ENCODE measurements around the gene MZT1. TPM values are rescaled to one million over a fixed set of nuclear protein-coding genes. Genes with fewer than 3 reads are reported as not detected.

MZT1 gene
- polyA plus RNA-seq, 1 donor from 2014 or later: 48.0 TPM

DNA sequence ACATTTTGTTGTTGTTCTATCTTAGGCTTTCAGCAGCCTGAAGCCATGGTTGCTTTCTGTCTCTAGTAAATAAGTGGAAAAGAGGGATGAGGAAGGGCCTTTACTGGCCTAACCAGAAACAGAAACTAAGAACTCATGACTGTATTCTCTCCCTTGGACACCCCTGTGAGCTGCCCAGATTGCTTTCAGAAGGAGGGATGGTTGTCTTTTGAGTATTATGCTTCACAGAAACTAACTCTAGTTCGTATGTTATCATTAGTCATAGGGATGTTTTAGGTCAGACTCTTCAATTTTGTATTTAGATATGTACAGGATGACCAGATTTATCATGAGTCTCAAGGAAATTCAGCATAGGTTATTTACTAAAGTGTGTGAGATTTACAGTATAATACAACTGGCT, 17.8 kb upstream of the MZT1 start:
- Histone ChIP-seq H3K9me2 (ENCODE audit: insufficient read depth, low read length) (no peaks in the 10 kb centered on the region), H3K27me3 (ENCODE audit: insufficient read depth, low read depth, low read length) (no peaks in the 10 kb centered on the region), H4K20me1 (ENCODE audit: insufficient read depth) (no peaks in the 10 kb centered on the region), H3K4me3 (ENCODE audit: low read length) (no peak overlapping the region), H3K4me2 (ENCODE audit: low read length) (no peak overlapping the region), H3K79me2 (replicated peaks; ENCODE audit: insufficient read depth, low read length) (no peaks in the 10 kb centered on the region), H3F3A (ENCODE audit: insufficient read depth, low read length, poor library complexity, severe bottlenecking) (no peaks in the 10 kb centered on the region), H3K9me3 (ENCODE audit: low read length) (no peaks in the 10 kb centered on the region), H3K9ac (ENCODE audit: low read length) (no peak overlapping the region), H2AFZ (ENCODE audit: low read depth, low read length) (no peak overlapping the region), H3K27ac (ENCODE audit: low read length) (no peak overlapping the region), H3K36me3 (ENCODE audit: insufficient read depth, low read length) (no peaks in the 10 kb centered on the region)
- TF ChIP-seq TAF1 (IDR thresholded peaks at IDR 0.05; ENCODE audit: low read depth): no peak
- TF ChIP-seq, protein P1, sequence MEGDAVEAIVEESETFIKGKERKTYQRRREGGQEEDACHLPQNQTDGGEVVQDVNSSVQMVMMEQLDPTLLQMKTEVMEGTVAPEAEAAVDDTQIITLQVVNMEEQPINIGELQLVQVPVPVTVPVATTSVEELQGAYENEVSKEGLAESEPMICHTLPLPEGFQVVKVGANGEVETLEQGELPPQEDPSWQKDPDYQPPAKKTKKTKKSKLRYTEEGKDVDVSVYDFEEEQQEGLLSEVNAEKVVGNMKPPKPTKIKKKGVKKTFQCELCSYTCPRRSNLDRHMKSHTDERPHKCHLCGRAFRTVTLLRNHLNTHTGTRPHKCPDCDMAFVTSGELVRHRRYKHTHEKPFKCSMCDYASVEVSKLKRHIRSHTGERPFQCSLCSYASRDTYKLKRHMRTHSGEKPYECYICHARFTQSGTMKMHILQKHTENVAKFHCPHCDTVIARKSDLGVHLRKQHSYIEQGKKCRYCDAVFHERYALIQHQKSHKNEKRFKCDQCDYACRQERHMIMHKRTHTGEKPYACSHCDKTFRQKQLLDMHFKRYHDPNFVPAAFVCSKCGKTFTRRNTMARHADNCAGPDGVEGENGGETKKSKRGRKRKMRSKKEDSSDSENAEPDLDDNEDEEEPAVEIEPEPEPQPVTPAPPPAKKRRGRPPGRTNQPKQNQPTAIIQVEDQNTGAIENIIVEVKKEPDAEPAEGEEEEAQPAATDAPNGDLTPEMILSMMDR (IDR thresholded peaks at IDR 0.05; ENCODE audit: poor library complexity, severe bottlenecking): no peak

DNA sequence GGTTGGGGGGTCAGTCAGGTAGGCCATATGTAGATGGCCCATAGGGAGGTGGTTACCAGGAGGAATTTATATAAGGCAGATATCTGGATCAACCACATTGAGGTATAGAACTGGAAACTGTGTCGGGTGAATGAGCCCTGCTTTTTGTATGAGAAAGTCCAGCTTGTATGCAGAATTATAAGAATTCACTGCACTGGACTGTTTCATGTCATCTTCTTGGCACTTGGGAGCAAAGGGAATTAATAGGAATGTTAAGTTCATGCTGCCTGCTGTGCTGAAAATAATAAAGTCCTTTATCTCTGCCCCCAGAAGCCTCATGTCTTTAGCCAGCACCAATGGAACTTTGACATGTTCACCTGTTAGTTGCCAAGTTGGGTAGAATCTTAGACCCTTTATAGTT, 12.6 kb upstream of the MZT1 start:
- no peaks in the 10 kb centered on the region for H3K9me2 ChIP-seq (ENCODE audit: insufficient read depth, low read length)
- no peaks in the 10 kb centered on the region for H3F3A ChIP-seq (ENCODE audit: insufficient read depth, low read length, poor library complexity, severe bottlenecking)
- no peaks in the 10 kb centered on the region for H3K27me3 ChIP-seq (ENCODE audit: insufficient read depth, low read depth, low read length)
- no peak overlapping the region for H3K4me3 ChIP-seq (ENCODE audit: low read length)
- no peak overlapping the region for H3K4me2 ChIP-seq (ENCODE audit: low read length)
- H3K9me3 ChIP-seq (ENCODE audit: low read length): no peaks in the 10 kb centered on the region
- no peak overlapping the region for H3K27ac ChIP-seq (ENCODE audit: low read length)
- no peaks in the 10 kb centered on the region for H3K79me2 ChIP-seq (replicated peaks; ENCODE audit: insufficient read depth, low read length)
- TF ChIP-seq EP300 (conservative IDR thresholded peaks at IDR 0.05; ENCODE audit: poor library complexity, severe bottlenecking) (no peak), POLR2AphosphoS5 (IDR thresholded peaks at IDR 0.05) (no peak), EZH2 (IDR thresholded peaks at IDR 0.05; ENCODE audit: borderline replicate concordance, insufficient read depth, low read length, poor library complexity, severe bottlenecking) (no peak), MXI1 (conservative IDR thresholded peaks at IDR 0.05; ENCODE audit: poor library complexity, severe bottlenecking) (no peak), SMC3 (conservative IDR thresholded peaks at IDR 0.05; ENCODE audit: poor library complexity) (no peak)
- TF ChIP-seq, protein P1 (IDR thresholded peaks at IDR 0.05; ENCODE audit: poor library complexity, severe bottlenecking): no peak
- TF ChIP-seq, protein P2, sequence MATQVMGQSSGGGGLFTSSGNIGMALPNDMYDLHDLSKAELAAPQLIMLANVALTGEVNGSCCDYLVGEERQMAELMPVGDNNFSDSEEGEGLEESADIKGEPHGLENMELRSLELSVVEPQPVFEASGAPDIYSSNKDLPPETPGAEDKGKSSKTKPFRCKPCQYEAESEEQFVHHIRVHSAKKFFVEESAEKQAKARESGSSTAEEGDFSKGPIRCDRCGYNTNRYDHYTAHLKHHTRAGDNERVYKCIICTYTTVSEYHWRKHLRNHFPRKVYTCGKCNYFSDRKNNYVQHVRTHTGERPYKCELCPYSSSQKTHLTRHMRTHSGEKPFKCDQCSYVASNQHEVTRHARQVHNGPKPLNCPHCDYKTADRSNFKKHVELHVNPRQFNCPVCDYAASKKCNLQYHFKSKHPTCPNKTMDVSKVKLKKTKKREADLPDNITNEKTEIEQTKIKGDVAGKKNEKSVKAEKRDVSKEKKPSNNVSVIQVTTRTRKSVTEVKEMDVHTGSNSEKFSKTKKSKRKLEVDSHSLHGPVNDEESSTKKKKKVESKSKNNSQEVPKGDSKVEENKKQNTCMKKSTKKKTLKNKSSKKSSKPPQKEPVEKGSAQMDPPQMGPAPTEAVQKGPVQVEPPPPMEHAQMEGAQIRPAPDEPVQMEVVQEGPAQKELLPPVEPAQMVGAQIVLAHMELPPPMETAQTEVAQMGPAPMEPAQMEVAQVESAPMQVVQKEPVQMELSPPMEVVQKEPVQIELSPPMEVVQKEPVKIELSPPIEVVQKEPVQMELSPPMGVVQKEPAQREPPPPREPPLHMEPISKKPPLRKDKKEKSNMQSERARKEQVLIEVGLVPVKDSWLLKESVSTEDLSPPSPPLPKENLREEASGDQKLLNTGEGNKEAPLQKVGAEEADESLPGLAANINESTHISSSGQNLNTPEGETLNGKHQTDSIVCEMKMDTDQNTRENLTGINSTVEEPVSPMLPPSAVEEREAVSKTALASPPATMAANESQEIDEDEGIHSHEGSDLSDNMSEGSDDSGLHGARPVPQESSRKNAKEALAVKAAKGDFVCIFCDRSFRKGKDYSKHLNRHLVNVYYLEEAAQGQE (IDR thresholded peaks at IDR 0.05; ENCODE audit: borderline replicate concordance): no peak
- no peak overlapping the region for H3K9ac ChIP-seq (ENCODE audit: low read length)
- H3K36me3 ChIP-seq (ENCODE audit: insufficient read depth, low read length): no peaks in the 10 kb centered on the region
- no peaks in the 10 kb centered on the region for H4K20me1 ChIP-seq (ENCODE audit: insufficient read depth)
- H2AFZ ChIP-seq (ENCODE audit: low read depth, low read length): no peak overlapping the region

All from neural cell (in vitro differentiated cells).